GM12878 (cell line): Measurements from ENCODE around the gene OR10J1. TPM values are rescaled to one million over a fixed set of nuclear protein-coding genes. Genes with fewer than 3 reads are reported as not detected.

Experiments used
- ATAC-seq: fragments of 200-7000 bp; cut with Tn5 transposase; 3 replicates; pipeline ENCODE4 v1.9.1; 2020; ENCODE audit warnings: mild to moderate bottlenecking, moderate library complexity
- BruUV-seq: library from RNA; stranded (reverse); fragments of 400-500 nt; replicated peaks from 2 replicates; lab custom pipeline; 2021; lab: Mats Ljungman, UMichigan
- CTCF ChIA-PET: fragments of 300-600 bp; sonication (Branson Sonifier 250); formaldehyde crosslinking; extraction: SDS; loops from one replicate; lab custom pipeline; 2021; ENCODE audit warnings: inconsistent platforms; lab: Yijun Ruan, JAX
- POLR2A ChIA-PET: fragments of 350-600 bp; formaldehyde crosslinking; extraction: SDS; loops from one replicate; lab custom pipeline; 2021; ENCODE audit warnings: inconsistent platforms; lab: Charles Lee
- RAD21 ChIA-PET: fragments of 300-600 bp; sonication (Branson Sonifier 250); formaldehyde crosslinking; loops from one replicate; lab custom pipeline; 2023; ENCODE audit warnings: antibody characterized with exemption; ENCODE audit not compliant: unreplicated experiment; lab: Charles Lee
- SMC1A ChIA-PET: fragments of 300-600 bp; sonication (Branson Sonifier 250); formaldehyde crosslinking; loops from one replicate; lab custom pipeline; 2023; ENCODE audit not compliant: unreplicated experiment, uncharacterized antibody; lab: Charles Lee
- DNase-seq: peaks from one replicate; pipeline ENCODE4 v3.0.0-alpha.2; 2011; ENCODE audit warnings: low read depth, low spot score
- FAIRE-seq: peaks from 3 replicates; lab custom pipeline; 2011; peaks lifted over from hg19 to GRCh38; lab: Jason Lieb, UNC
- H2AFZ ChIP-seq: 2 replicates; pipeline ENCODE4 v1.6.0; 2011; ENCODE audit warnings: low read depth, low read length, control low read depth; ENCODE audit not compliant: control insufficient read depth
- H3K27ac ChIP-seq: 2 replicates; pipeline ENCODE4 v1.5.1; 2011; ENCODE audit warnings: control low read depth; ENCODE audit not compliant: control insufficient read depth, insufficient read depth
- H3K27me3 ChIP-seq, 2 experiments: replicated peaks in 1 of 2; 2 replicates each; pipeline versions ENCODE4 v1.6.0 to v1.6.1; 2011; ENCODE audit warnings: low read length in 1 of 2; ENCODE audit not compliant: control insufficient read depth in 2 of 2, insufficient read depth in 2 of 2
- H3K36me3 ChIP-seq, 2 experiments: 2 replicates each; pipeline ENCODE4 v1.5.1; 2011; ENCODE audit warnings: low read length in 1 of 2; ENCODE audit not compliant: control insufficient read depth in 2 of 2, insufficient read depth in 2 of 2
- H3K4me1 ChIP-seq: 2 replicates; pipeline ENCODE4 v1.6.1; 2011; ENCODE audit warnings: mild to moderate bottlenecking, low read length, moderate library complexity, mixed read lengths; ENCODE audit not compliant: control insufficient read depth, insufficient read depth
- H3K4me2 ChIP-seq: 2 replicates; pipeline ENCODE4 v1.6.0; 2011; ENCODE audit warnings: control low read depth; ENCODE audit not compliant: control insufficient read depth, insufficient read depth
- H3K4me3 ChIP-seq: fragments of 200-600 bp; sonication (generic); 2 replicates; pipeline ENCODE4 v1.5.1; 2016
- H3K79me2 ChIP-seq: 2 replicates; pipeline ENCODE4 v1.6.0; 2011; ENCODE audit warnings: low read length; ENCODE audit not compliant: control insufficient read depth, insufficient read depth
- H3K9ac ChIP-seq: 2 replicates; pipeline ENCODE4 v1.8.0; 2011; ENCODE audit warnings: low read length, control low read depth, mixed read lengths; ENCODE audit not compliant: control insufficient read depth, insufficient read depth
- H3K9me3 ChIP-seq: replicated peaks from 3 replicates; pipeline ENCODE4 v1.5.1; 2011; ENCODE audit warnings: mild to moderate bottlenecking, low read length; ENCODE audit not compliant: control insufficient read depth, insufficient read depth
- H4K20me1 ChIP-seq: 2 replicates; pipeline ENCODE4 v1.6.0; 2011; ENCODE audit not compliant: control insufficient read depth, insufficient read depth
- BACH1 ChIP-seq: fragments of 450-650 bp; IDR thresholded peaks from 2 replicates; pipeline ENCODE4 v1.6.1; 2017; ENCODE audit warnings: mild to moderate bottlenecking, borderline replicate concordance
- BMI1 ChIP-seq: fragments of 450-650 bp; IDR thresholded peaks from 2 replicates; pipeline ENCODE4 v1.6.1; 2016; ENCODE audit warnings: mild to moderate bottlenecking, moderate library complexity, borderline replicate concordance
- DPF2 ChIP-seq: fragments of 450-650 bp; IDR thresholded peaks from 2 replicates; pipeline ENCODE4 v1.6.1; 2017; ENCODE audit warnings: mild to moderate bottlenecking
- E2F4 ChIP-seq: IDR thresholded peaks from 2 replicates; pipeline ENCODE4 v1.6.1; 2012; ENCODE audit warnings: low read depth, low read length, improper control_type of control experiment
- EZH2 ChIP-seq: IDR thresholded peaks from 2 replicates; pipeline ENCODE4 v1.6.1; 2012; ENCODE audit warnings: low read depth, mild to moderate bottlenecking, control low read depth, inconsistent platforms, low read length, borderline replicate concordance; ENCODE audit not compliant: control insufficient read depth
- GABPA ChIP-seq: IDR thresholded peaks from 2 replicates; pipeline ENCODE4 v1.6.1; 2014; ENCODE audit warnings: antibody characterized with exemption, low read depth, mild to moderate bottlenecking, inconsistent platforms
- MXI1 ChIP-seq: fragments of 150-350 bp; IDR thresholded peaks from 2 replicates; pipeline ENCODE4 v1.6.1; 2011; ENCODE audit warnings: low read depth, mild to moderate bottlenecking, inconsistent platforms, low read length, improper control_type of control experiment
- POLR2AphosphoS2 ChIP-seq: IDR thresholded peaks from 2 replicates; pipeline ENCODE4 v1.6.1; 2011; ENCODE audit warnings: low read depth, mild to moderate bottlenecking, low read length, improper control_type of control experiment, moderate library complexity
- RBBP5 ChIP-seq: fragments of 200-600 bp; sonication (generic); conservative IDR thresholded peaks from 2 replicates; pipeline ENCODE4 v1.6.1; 2016
- RELB ChIP-seq: fragments of 450-650 bp; IDR thresholded peaks from 2 replicates; pipeline ENCODE4 v1.6.1; 2017; ENCODE audit warnings: low read depth, mild to moderate bottlenecking, moderate library complexity
- REST ChIP-seq: IDR thresholded peaks from 2 replicates; pipeline ENCODE4 v1.6.1; 2012; ENCODE audit warnings: mild to moderate bottlenecking, low read depth, low read length
- STAT3 ChIP-seq: IDR thresholded peaks from 2 replicates; pipeline ENCODE4 v1.6.1; 2011; ENCODE audit warnings: low read depth, low read length, improper control_type of control experiment
- SUZ12 ChIP-seq: fragments of 200-600 bp; sonication (generic); IDR thresholded peaks from one replicate; pipeline ENCODE4 v1.6.1; 2018; ENCODE audit warnings: antibody characterized with exemption, mild to moderate bottlenecking; ENCODE audit not compliant: unreplicated experiment
- TBL1XR1 ChIP-seq: IDR thresholded peaks from 2 replicates; pipeline ENCODE4 v1.6.1; 2012; ENCODE audit warnings: low read depth, low read length, improper control_type of control experiment
- ZBTB33 ChIP-seq: fragments of 450-650 bp; IDR thresholded peaks from 2 replicates; pipeline ENCODE4 v1.6.1; 2017; ENCODE audit warnings: mild to moderate bottlenecking
- ZNF217 ChIP-seq: fragments of 450-650 bp; IDR thresholded peaks from 2 replicates; pipeline ENCODE4 v1.6.1; 2017; ENCODE audit warnings: antibody characterized with exemption, mild to moderate bottlenecking
- WGBS: methylation state at CpG from one replicate; pipeline ENCODE4 v1.1.6; 2016; ENCODE audit warnings: low lambda C conversion rate; ENCODE audit not compliant: insufficient replicate concordance, insufficient coverage; ENCODE audit errors: missing lambda C conversion rate; 5-methylcytosine and 5-hydroxymethylcytosine counted together
- in situ Hi-C: fragments of 300-500 bp; cut with MboI; formaldehyde crosslinking; loops from 9 replicates; pipeline ENCODE4 v1.14.3; 2018; ENCODE audit warnings: mixed read lengths
- intact Hi-C: fragments of 100-400 bp; cut with micrococcal nuclease; formaldehyde crosslinking; loops from one replicate; pipeline ENCODE4 v1.14.2; 2022; ENCODE audit not compliant: unreplicated experiment
- polyA plus RNA-seq, 11 experiments: library from polyadenylated mRNA; depleted of rRNA in 4 of 11; unstranded in 6 of 11; stranded (reverse) in 5 of 11; fragments of >200 nt; fragmentation: Nextera tagmentation in 4 of 11; fragmentation: Illumina TruSeq in 1 of 11; extraction: Ambion mirVana in 4 of 11; extraction: Trizol in 1 of 11; gene quantifications; 1 replicate in 1 of 11; 2 replicates in 10 of 11; pipeline versions ENCODE4 v1.2.1 to v1.2.3, GENCODE V29; 2011 to 2016; ENCODE audit warnings: inconsistent platforms in 2 of 11, missing spikeins in 2 of 11, low read depth in 1 of 11
- total RNA-seq, 4 experiments: library from RNA; depleted of rRNA in 3 of 4; stranded (reverse); fragments of >200 nt in 3 of 4; fragmentation: Illumina TruSeq in 1 of 4; extraction: Trizol in 1 of 4; gene quantifications; 2 replicates each; pipeline versions ENCODE4 v1.2.1 to v1.2.3, GENCODE V29; 2013 to 2021

The OR10J1 gene
- total and polyA plus RNA-seq, 10 of the 15 experiments (the other 5 are each of a cell fraction or from before 2014, with no cell fraction given): not detected

GRCh38 chr1:159439422-159439821, at the start of gene OR10J1 (continued):
- no peak for TF ChIP-seq RELB
- TF ChIP-seq ZNF217: no peak
- TF ChIP-seq ZBTB33: no peak
- no peak for TF ChIP-seq BACH1
- TF ChIP-seq EZH2: no peak
- no peak for TF ChIP-seq STAT3
- TF ChIP-seq, all 136 proteins: peak for 0

- Histone ChIP-seq H2AFZ (no peak overlapping the region), H3K27me3 (no peaks in the 10 kb centered on the region), H3K4me1 (no peaks in the 10 kb centered on the region), H3K4me3 (no peak overlapping the region), H3K36me3 (no peaks in the 10 kb centered on the region), H3K79me2 (no peaks in the 10 kb centered on the region), H3K27ac (no peak overlapping the region), H3K9ac (no peak overlapping the region), H3K4me2 (no peak overlapping the region), H4K20me1 (no peaks in the 10 kb centered on the region), H3K9me3 (no peaks in the 10 kb centered on the region)
- no peak for DNase-seq
- in situ Hi-C loops (no loop called here), intact Hi-C loops (no loop called here)
- WGBS: 14% methylated on average over 2 of the region's 2 CpGs
- BruUV-seq: no TSS peak
- CTCF ChIA-PET: no interaction called here
- SMC1A ChIA-PET: no interaction called here
- RAD21 ChIA-PET: no interaction called here
- no peak for FAIRE-seq
- POLR2A ChIA-PET: no interaction called here
- ATAC-seq: no peak
- no peak for TF ChIP-seq DPF2
- TF ChIP-seq SUZ12: no peak
- no peak for TF ChIP-seq REST
- TF ChIP-seq BMI1: no peak
- TF ChIP-seq RBBP5: no peak
- no peak for TF ChIP-seq E2F4
- TF ChIP-seq TBL1XR1: no peak
- no peak for TF ChIP-seq MXI1
- no peak for TF ChIP-seq EZH2
- no peak for TF ChIP-seq POLR2AphosphoS2
- TF ChIP-seq GABPA: no peak
Measured at GRCh38 chr1:159406821-159407220, 32.7 kb upstream of the OR10J1 start.
